DMS53 (cell line): ENCODE measurements around the gene EDN1.

Source experiments
- DNase-seq: peaks from one replicate; lab custom pipeline; 2025; lab: John Stamatoyannopoulos, UW

EDN1 gene

GRCh38 chr6:12289933-12290820 is at the start of gene EDN1:
Gene EDN1, plus strand, starts transcription at chr6:12290361. Its CDS starts 269 bp downstream, at chr6:12290630.
- peak; percentile 89 for DNase-seq

- no peak for DNase-seq
Measured at GRCh38 chr6:12241493-12242175, 48.5 kb upstream of the EDN1 start.

GRCh38 chr6:12243169-12243568 is 47.0 kb upstream of the EDN1 start:
- DNase-seq: no peak

- no peak for DNase-seq
Measured at GRCh38 chr6:12245360-12245759, 44.8 kb upstream of the EDN1 start.

GRCh38 chr6:12245763-12246718 is 44.1 kb upstream of the EDN1 start:
- DNase-seq: no peak

GRCh38 chr6:12246900-12247299 is 43.3 kb upstream of the EDN1 start:
- no peak for DNase-seq

GRCh38 chr6:12249541-12250382 is 40.4 kb upstream of the EDN1 start:
- DNase-seq: no peak

- no peak for DNase-seq
Measured at GRCh38 chr6:12250383-12250770, 39.8 kb upstream of the EDN1 start.

GRCh38 chr6:12254210-12254609 is 36.0 kb upstream of the EDN1 start:
- no peak for DNase-seq

GRCh38 chr6:12258191-12258590 is 32.0 kb upstream of the EDN1 start:
- no peak for DNase-seq

- no peak for DNase-seq
Measured at GRCh38 chr6:12258591-12259075, 31.5 kb upstream of the EDN1 start.

- DNase-seq: no peak
Measured at GRCh38 chr6:12260458-12261093, 29.6 kb upstream of the EDN1 start.

- no peak for DNase-seq
Measured at GRCh38 chr6:12261502-12261901, 28.7 kb upstream of the EDN1 start.

GRCh38 chr6:12262236-12263061 is 27.7 kb upstream of the EDN1 start:
- no peak for DNase-seq

- no peak for DNase-seq
Measured at GRCh38 chr6:12263403-12263802, 26.8 kb upstream of the EDN1 start.

- DNase-seq: no peak
Measured at GRCh38 chr6:12264671-12265070, 25.5 kb upstream of the EDN1 start.

GRCh38 chr6:12265296-12265695 is 24.9 kb upstream of the EDN1 start:
- DNase-seq: no peak

GRCh38 chr6:12265791-12266190 is 24.4 kb upstream of the EDN1 start:
- no peak for DNase-seq

- no peak for DNase-seq
Measured at GRCh38 chr6:12266571-12266970, 23.6 kb upstream of the EDN1 start.

GRCh38 chr6:12269110-12269509 is 21.1 kb upstream of the EDN1 start:
- DNase-seq: no peak
